ENCODE measurements around the gene PLD1. TPM values are rescaled to one million over a fixed set of nuclear protein-coding genes. Genes with fewer than 3 reads are reported as not detected.

PLD1 gene
- total and polyA plus RNA-seq, 4 donors: 4.9 to 31.5 (median 18.6) TPM

GRCh38 chr3:171654326-171654725 is 156.0 kb downstream of the PLD1 start (continued):
- TF ChIP-seq CTCF (IDR thresholded peaks at IDR 0.05; ENCODE audit: low read depth, low read length, missing input control) (no peak), HNF4A (conservative IDR thresholded peaks at IDR 0.05) (no peak), TAF1 (conservative IDR thresholded peaks at IDR 0.05) (no peak), YY1 (IDR thresholded peaks at IDR 0.05) (no peak), EGR1 (IDR thresholded peaks at IDR 0.05; ENCODE audit: low read depth in 2 of 2) (no peak), FOXA1 (IDR thresholded peaks at IDR 0.05) (no peak), MAX (IDR thresholded peaks at IDR 0.05) (no peak)

GRCh38 chr3:171653701-171654100 is 156.6 kb downstream of the PLD1 start:
- Histone ChIP-seq H3K36me3 (ENCODE audit: control insufficient read depth in 4 of 4, insufficient read depth in 3 of 4, low read depth in 1 of 4, low read length in 3 of 4) (peaks cover 3 to 32% (median 12%) of the 10 kb centered on the region in 4 donors), H3K4me1 (ENCODE audit: control insufficient read depth in 4 of 4, insufficient read depth in 4 of 4, low read length in 3 of 4) (peaks cover 0 to 8% (median 5%) of the 10 kb centered on the region in 4 donors), H3K27me3 (ENCODE audit: control insufficient read depth in 4 of 4, insufficient read depth in 4 of 4, low read length in 3 of 4) (no peaks in the 10 kb centered on the region), H3K4me3 (ENCODE audit: low read depth in 1 of 3, low read length in 3 of 3) (no peak overlapping the region), H3K9ac (ENCODE audit: low read depth in 1 of 2, low read length in 2 of 2) (no peak overlapping the region), H3K9me3 (ENCODE audit: control insufficient read depth in 4 of 4, low read length in 3 of 4) (no peaks in the 10 kb centered on the region), H3K27ac (ENCODE audit: low read depth in 1 of 2, low read length in 2 of 2) (no peak overlapping the region)
- no peak for TF ChIP-seq NR2F2 (IDR thresholded peaks at IDR 0.05)
- no peak for TF ChIP-seq GABPA (IDR thresholded peaks at IDR 0.05 in 1 of 2, conservative IDR thresholded peaks at IDR 0.05 in 1 of 2)
- 85% methylated on average over 6 of the region's 6 CpGs for WGBS
- no peak for DNase-seq (ENCODE audit: low spot score)

GRCh38 chr3:171652932-171653331 is 157.4 kb downstream of the PLD1 start:
- H3K4me3 ChIP-seq (ENCODE audit: low read depth in 1 of 3, low read length in 3 of 3): no peak overlapping the region
- H3K4me1 ChIP-seq (ENCODE audit: control insufficient read depth in 4 of 4, insufficient read depth in 4 of 4, low read length in 3 of 4): peaks cover 0 to 8% (median 5%) of the 10 kb centered on the region in 4 donors
- H3K27me3 ChIP-seq (ENCODE audit: control insufficient read depth in 4 of 4, insufficient read depth in 4 of 4, low read length in 3 of 4): no peaks in the 10 kb centered on the region
- peaks cover 3 to 24% (median 5%) of the 10 kb centered on the region in 4 donors for H3K36me3 ChIP-seq (ENCODE audit: control insufficient read depth in 4 of 4, insufficient read depth in 3 of 4, low read depth in 1 of 4, low read length in 3 of 4)
- TF ChIP-seq YY1 (IDR thresholded peaks at IDR 0.05): no peak
- no peak for TF ChIP-seq HNF4G (IDR thresholded peaks at IDR 0.05)
- TF ChIP-seq RXRA (IDR thresholded peaks at IDR 0.05): no peak
- no peak for TF ChIP-seq NR2F2 (IDR thresholded peaks at IDR 0.05)
- no peak for TF ChIP-seq EGR1 (IDR thresholded peaks at IDR 0.05; ENCODE audit: low read depth in 2 of 2)
- TF ChIP-seq JUND (IDR thresholded peaks at IDR 0.05): no peak
- TF ChIP-seq RAD21 (IDR thresholded peaks at IDR 0.05): no peak
- TF ChIP-seq ATF3 (IDR thresholded peaks at IDR 0.05): no peak
- no peak for TF ChIP-seq HNF4A (conservative IDR thresholded peaks at IDR 0.05)
- TF ChIP-seq MAX (IDR thresholded peaks at IDR 0.05): no peak
- TF ChIP-seq CTCF (IDR thresholded peaks at IDR 0.05; ENCODE audit: low read depth, low read length, missing input control): no peak
- no peak for TF ChIP-seq REST (IDR thresholded peaks at IDR 0.05)
- no peak for TF ChIP-seq TAF1 (conservative IDR thresholded peaks at IDR 0.05)
- TF ChIP-seq FOXA2 (IDR thresholded peaks at IDR 0.05): no peak
- no peak for TF ChIP-seq ZBTB33 (IDR thresholded peaks at IDR 0.05)
- TF ChIP-seq SP1 (IDR thresholded peaks at IDR 0.05): no peak
- TF ChIP-seq GABPA (IDR thresholded peaks at IDR 0.05 in 1 of 2, conservative IDR thresholded peaks at IDR 0.05 in 1 of 2): no peak
- no peak for TF ChIP-seq FOXA1 (IDR thresholded peaks at IDR 0.05)
- no peaks in the 10 kb centered on the region for H3K9me3 ChIP-seq (ENCODE audit: control insufficient read depth in 4 of 4, low read length in 3 of 4)
- no peak overlapping the region for H3K9ac ChIP-seq (ENCODE audit: low read depth in 1 of 2, low read length in 2 of 2)
- DNase-seq (ENCODE audit: low spot score): no peak
- no peak overlapping the region for H3K27ac ChIP-seq (ENCODE audit: low read depth in 1 of 2, low read length in 2 of 2)
- 97% methylated on average over 1 of the region's 1 CpG for WGBS
